Measurements from ENCODE around the gene CLDND1.

DNA sequence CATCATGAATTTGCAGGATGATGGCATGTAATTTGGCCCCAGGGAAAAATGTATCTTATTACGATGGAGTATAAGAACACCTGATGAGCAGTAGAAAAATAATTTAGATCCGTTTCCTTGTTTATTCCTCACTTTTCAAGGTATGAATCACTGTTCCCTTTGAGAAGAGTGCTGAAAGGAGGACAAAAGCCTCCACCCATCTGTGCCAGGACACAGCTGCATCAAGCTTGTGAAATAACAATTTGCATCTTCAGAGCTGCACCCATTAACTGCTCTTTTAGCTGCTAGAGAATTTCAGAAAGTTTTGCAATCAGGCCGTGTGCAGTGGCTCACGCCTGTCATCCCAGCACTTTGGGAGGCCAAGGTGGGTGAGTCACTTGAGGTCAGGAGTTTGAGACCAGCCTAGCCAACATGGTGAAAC, 9.6 kb downstream of the CLDND1 start:
- TF ChIP-seq, protein P1, sequence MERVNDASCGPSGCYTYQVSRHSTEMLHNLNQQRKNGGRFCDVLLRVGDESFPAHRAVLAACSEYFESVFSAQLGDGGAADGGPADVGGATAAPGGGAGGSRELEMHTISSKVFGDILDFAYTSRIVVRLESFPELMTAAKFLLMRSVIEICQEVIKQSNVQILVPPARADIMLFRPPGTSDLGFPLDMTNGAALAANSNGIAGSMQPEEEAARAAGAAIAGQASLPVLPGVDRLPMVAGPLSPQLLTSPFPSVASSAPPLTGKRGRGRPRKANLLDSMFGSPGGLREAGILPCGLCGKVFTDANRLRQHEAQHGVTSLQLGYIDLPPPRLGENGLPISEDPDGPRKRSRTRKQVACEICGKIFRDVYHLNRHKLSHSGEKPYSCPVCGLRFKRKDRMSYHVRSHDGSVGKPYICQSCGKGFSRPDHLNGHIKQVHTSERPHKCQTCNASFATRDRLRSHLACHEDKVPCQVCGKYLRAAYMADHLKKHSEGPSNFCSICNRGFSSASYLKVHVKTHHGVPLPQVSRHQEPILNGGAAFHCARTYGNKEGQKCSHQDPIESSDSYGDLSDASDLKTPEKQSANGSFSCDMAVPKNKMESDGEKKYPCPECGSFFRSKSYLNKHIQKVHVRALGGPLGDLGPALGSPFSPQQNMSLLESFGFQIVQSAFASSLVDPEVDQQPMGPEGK (CRISPR knock-in tag; IDR thresholded peaks at IDR 0.05; ENCODE audit: borderline replicate concordance), result no peak
- TF ChIP-seq ZC3H10 (CRISPR knock-in tag; IDR thresholded peaks at IDR 0.05) (no peak), CSDC2 (CRISPR knock-in tag; IDR thresholded peaks at IDR 0.05) (no peak), ISL1 (CRISPR knock-in tag; IDR thresholded peaks at IDR 0.05) (no peak), RARB (CRISPR knock-in tag; IDR thresholded peaks at IDR 0.05) (no peak), TOX (CRISPR knock-in tag; IDR thresholded peaks at IDR 0.05; ENCODE audit: borderline replicate concordance) (no peak), TCF4 (CRISPR knock-in tag; IDR thresholded peaks at IDR 0.05; ENCODE audit: borderline replicate concordance) (no peak), PPARA (CRISPR knock-in tag; IDR thresholded peaks at IDR 0.05; ENCODE audit: borderline replicate concordance) (no peak), ZFP30 (CRISPR knock-in tag; IDR thresholded peaks at IDR 0.05) (no peak)
- TF ChIP-seq, protein P2, sequence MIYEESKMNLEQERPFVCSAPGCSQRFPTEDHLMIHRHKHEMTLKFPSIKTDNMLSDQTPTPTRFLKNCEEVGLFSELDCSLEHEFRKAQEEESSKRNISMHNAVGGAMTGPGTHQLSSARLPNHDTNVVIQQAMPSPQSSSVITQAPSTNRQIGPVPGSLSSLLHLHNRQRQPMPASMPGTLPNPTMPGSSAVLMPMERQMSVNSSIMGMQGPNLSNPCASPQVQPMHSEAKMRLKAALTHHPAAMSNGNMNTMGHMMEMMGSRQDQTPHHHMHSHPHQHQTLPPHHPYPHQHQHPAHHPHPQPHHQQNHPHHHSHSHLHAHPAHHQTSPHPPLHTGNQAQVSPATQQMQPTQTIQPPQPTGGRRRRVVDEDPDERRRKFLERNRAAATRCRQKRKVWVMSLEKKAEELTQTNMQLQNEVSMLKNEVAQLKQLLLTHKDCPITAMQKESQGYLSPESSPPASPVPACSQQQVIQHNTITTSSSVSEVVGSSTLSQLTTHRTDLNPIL (CRISPR knock-in tag; IDR thresholded peaks at IDR 0.05; ENCODE audit: low read depth), result no peak
- TF ChIP-seq, protein P3, sequence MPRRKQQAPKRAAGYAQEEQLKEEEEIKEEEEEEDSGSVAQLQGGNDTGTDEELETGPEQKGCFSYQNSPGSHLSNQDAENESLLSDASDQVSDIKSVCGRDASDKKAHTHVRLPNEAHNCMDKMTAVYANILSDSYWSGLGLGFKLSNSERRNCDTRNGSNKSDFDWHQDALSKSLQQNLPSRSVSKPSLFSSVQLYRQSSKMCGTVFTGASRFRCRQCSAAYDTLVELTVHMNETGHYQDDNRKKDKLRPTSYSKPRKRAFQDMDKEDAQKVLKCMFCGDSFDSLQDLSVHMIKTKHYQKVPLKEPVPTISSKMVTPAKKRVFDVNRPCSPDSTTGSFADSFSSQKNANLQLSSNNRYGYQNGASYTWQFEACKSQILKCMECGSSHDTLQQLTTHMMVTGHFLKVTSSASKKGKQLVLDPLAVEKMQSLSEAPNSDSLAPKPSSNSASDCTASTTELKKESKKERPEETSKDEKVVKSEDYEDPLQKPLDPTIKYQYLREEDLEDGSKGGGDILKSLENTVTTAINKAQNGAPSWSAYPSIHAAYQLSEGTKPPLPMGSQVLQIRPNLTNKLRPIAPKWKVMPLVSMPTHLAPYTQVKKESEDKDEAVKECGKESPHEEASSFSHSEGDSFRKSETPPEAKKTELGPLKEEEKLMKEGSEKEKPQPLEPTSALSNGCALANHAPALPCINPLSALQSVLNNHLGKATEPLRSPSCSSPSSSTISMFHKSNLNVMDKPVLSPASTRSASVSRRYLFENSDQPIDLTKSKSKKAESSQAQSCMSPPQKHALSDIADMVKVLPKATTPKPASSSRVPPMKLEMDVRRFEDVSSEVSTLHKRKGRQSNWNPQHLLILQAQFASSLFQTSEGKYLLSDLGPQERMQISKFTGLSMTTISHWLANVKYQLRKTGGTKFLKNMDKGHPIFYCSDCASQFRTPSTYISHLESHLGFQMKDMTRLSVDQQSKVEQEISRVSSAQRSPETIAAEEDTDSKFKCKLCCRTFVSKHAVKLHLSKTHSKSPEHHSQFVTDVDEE (CRISPR knock-in tag; IDR thresholded peaks at IDR 0.05), result no peak

All from SK-N-SH treated with all-trans-retinoic acid at 6 μM for 48 hours (cell line).